HCT116 (cell line): Measurements from ENCODE around the gene TARS2. TPM values are rescaled to one million over a fixed set of nuclear protein-coding genes. Genes with fewer than 3 reads are reported as not detected.

Source experiments
- ATAC-seq: fragments of 200-7000 bp; cut with Tn5 transposase; 2 replicates; pipeline ENCODE4 v1.9.1; 2020; ENCODE audit warnings: mild to moderate bottlenecking, moderate library complexity
- BruUV-seq: library from RNA; stranded (reverse); fragments of 400-500 nt; replicated peaks from 2 replicates; lab custom pipeline; 2021; lab: Mats Ljungman, UMichigan
- CTCF ChIA-PET: fragments of 300-600 bp; sonication (Branson Sonifier 250); formaldehyde crosslinking; loops from one replicate; lab custom pipeline; 2021; ENCODE audit warnings: antibody characterized with exemption; lab: Charles Lee
- POLR2A ChIA-PET: fragments of 300-600, 350-600 bp; sonication (Branson Sonifier 250); formaldehyde crosslinking; loops from one replicate; lab custom pipeline; 2021; ENCODE audit warnings: antibody characterized with exemption; lab: Charles Lee
- RAD21 ChIA-PET, 2 experiments: fragments of 300-600 bp; sonication (Branson Sonifier 250); formaldehyde crosslinking; loops; one replicate each; lab custom pipeline; 2023; ENCODE audit warnings: low total read pairs in 2 of 2; ENCODE audit not compliant: uncharacterized antibody in 2 of 2, unreplicated experiment in 2 of 2, low non-redundant PET in 1 of 2; lab: Charles Lee
- DNase-seq: peaks from one replicate; pipeline ENCODE4 v3.0.0-alpha.2; 2010; ENCODE audit warnings: low read depth, low spot score
- H2AFZ ChIP-seq: fragments of 200-600 bp; shearing (Covaris generic), sonication (generic); 2 replicates; pipeline ENCODE4 v1.6.1; 2017; ENCODE audit warnings: low read depth, mixed run types, mixed read lengths, antibody characterized with exemption, low read length; ENCODE audit not compliant: poor library complexity, severe bottlenecking
- H3K27ac ChIP-seq: 2 replicates; pipeline ENCODE4 v1.5.1; 2012; ENCODE audit warnings: low read depth, low read length
- H3K27me3 ChIP-seq: fragments of 200-600 bp; sonication (generic); 2 replicates; pipeline ENCODE4 v1.6.1; 2016; ENCODE audit warnings: mixed run types, low read length, mixed read lengths; ENCODE audit not compliant: insufficient read depth
- H3K36me3 ChIP-seq, 2 experiments: fragments of 200-500 bp in 1 of 2; fragments of 200-600 bp in 1 of 2; sonication (Bioruptor generic) in 1 of 2; sonication (generic) in 1 of 2; 2 replicates each; pipeline versions ENCODE4 v1.5.1 to v1.6.1; 2014 to 2016; ENCODE audit warnings: low read length in 2 of 2, inconsistent platforms in 1 of 2, mixed read lengths in 1 of 2, mixed run types in 1 of 2; ENCODE audit not compliant: insufficient read depth in 2 of 2, control insufficient read depth in 1 of 2
- H3K4me1 ChIP-seq, 2 experiments: fragments of 200-600 bp in 1 of 2; sonication (generic) in 1 of 2; 2 replicates each; pipeline versions ENCODE4 v1.5.1 to v1.6.1; 2012 to 2017; ENCODE audit warnings: low read length in 2 of 2, inconsistent platforms in 1 of 2, mild to moderate bottlenecking in 1 of 2, mixed read lengths in 1 of 2, mixed run types in 1 of 2, moderate library complexity in 1 of 2; ENCODE audit not compliant: insufficient read depth in 2 of 2, control insufficient read depth in 1 of 2
- H3K4me2 ChIP-seq: fragments of 200-600 bp; sonication (generic); 2 replicates; pipeline ENCODE4 v1.6.1; 2017; ENCODE audit warnings: mixed run types, low read length, mixed read lengths
- H3K4me3 ChIP-seq, 2 experiments: fragments of 200-600 bp in 1 of 2; sonication (generic) in 1 of 2; replicated peaks in 1 of 2; 2 replicates each; pipeline ENCODE4 v1.5.1; 2011 to 2016; ENCODE audit warnings: low read length in 2 of 2, control low read depth in 1 of 2, low read depth in 1 of 2, mild to moderate bottlenecking in 1 of 2, mixed read lengths in 1 of 2, mixed run types in 1 of 2
- H3K79me2 ChIP-seq: fragments of 200-600 bp; sonication (generic); 2 replicates; pipeline ENCODE4 v1.6.1; 2017; ENCODE audit warnings: mild to moderate bottlenecking, mixed run types, low read length, moderate library complexity, mixed read lengths; ENCODE audit not compliant: insufficient read depth
- H3K9ac ChIP-seq: fragments of 200-600 bp; sonication (generic); 2 replicates; pipeline ENCODE4 v1.6.1; 2016; ENCODE audit warnings: low read length, mixed read lengths
- H3K9me2 ChIP-seq: fragments of 200-600 bp; sonication (generic), shearing (Covaris generic); 2 replicates; pipeline ENCODE4 v1.6.1; 2017; ENCODE audit warnings: mixed run types, mild to moderate bottlenecking, moderate library complexity; ENCODE audit not compliant: insufficient read depth
- H3K9me3 ChIP-seq, 2 experiments: fragments of 200-500 bp in 1 of 2; fragments of 200-600 bp in 1 of 2; sonication (Bioruptor generic) in 1 of 2; sonication (generic) in 1 of 2; 2 replicates each; pipeline ENCODE4 v1.6.1; 2014 to 2017; ENCODE audit warnings: low read length in 2 of 2, mixed read lengths in 2 of 2, inconsistent platforms in 1 of 2, low read depth in 1 of 2, mild to moderate bottlenecking in 1 of 2, mixed run types in 1 of 2, moderate library complexity in 1 of 2; ENCODE audit not compliant: control insufficient read depth in 1 of 2, insufficient read depth in 1 of 2
- H4K20me1 ChIP-seq: fragments of 200-600 bp; sonication (generic), shearing (Covaris generic); 2 replicates; pipeline ENCODE4 v1.6.1; 2017; ENCODE audit warnings: mixed run types, mild to moderate bottlenecking, moderate library complexity; ENCODE audit not compliant: insufficient read depth
- ATF3 ChIP-seq: IDR thresholded peaks from 2 replicates; pipeline ENCODE4 v1.6.1; 2012
- CBX3 ChIP-seq: IDR thresholded peaks from 2 replicates; pipeline ENCODE4 v1.6.1; 2012; ENCODE audit warnings: low read depth
- CEBPB ChIP-seq: IDR thresholded peaks from 2 replicates; pipeline ENCODE4 v1.6.1; 2012; ENCODE audit warnings: low read depth
- CTCF ChIP-seq, 3 experiments: fragments of 200-600 bp in 1 of 3; sonication (generic) in 1 of 3; IDR thresholded peaks in 2 of 3; conservative IDR thresholded peaks in 1 of 3; 2 replicates each; pipeline ENCODE4 v1.5.1; 2012 to 2017; ENCODE audit warnings: low read depth in 2 of 3, low read length in 2 of 3, antibody characterized with exemption in 1 of 3, borderline replicate concordance in 1 of 3, control low read depth in 1 of 3, mild to moderate bottlenecking in 1 of 3, mixed read lengths in 1 of 3, mixed run types in 1 of 3, moderate library complexity in 1 of 3; ENCODE audit not compliant: insufficient read depth in 1 of 3
- EGR1 ChIP-seq: IDR thresholded peaks from 2 replicates; pipeline ENCODE4 v1.6.1; 2012; ENCODE audit warnings: low read depth
- EZH2 ChIP-seq: fragments of 200-600 bp; sonication (generic); IDR thresholded peaks from 2 replicates; pipeline ENCODE4 v1.6.1; 2017; ENCODE audit warnings: antibody characterized with exemption, mixed run types
- EZH2phosphoT487 ChIP-seq: fragments of 200-600 bp; IDR thresholded peaks from 2 replicates; pipeline ENCODE4 v1.6.1; 2018; ENCODE audit warnings: antibody characterized with exemption, borderline replicate concordance
- FOSL1 ChIP-seq: IDR thresholded peaks from 2 replicates; pipeline ENCODE4 v1.6.1; 2012; ENCODE audit warnings: low read depth
- JUND ChIP-seq: IDR thresholded peaks from 2 replicates; pipeline ENCODE4 v1.6.1; 2012
- POLR2A ChIP-seq: IDR thresholded peaks from 2 replicates; pipeline ENCODE4 v1.7.0; 2011; ENCODE audit warnings: borderline replicate concordance; ENCODE audit not compliant: insufficient read depth, insufficient read length; ENCODE audit errors: extremely low read depth
- POLR2AphosphoS5 ChIP-seq: IDR thresholded peaks from 2 replicates; pipeline ENCODE4 v1.6.1; 2011; ENCODE audit warnings: mild to moderate bottlenecking, low read depth, low read length, moderate library complexity
- REST ChIP-seq: IDR thresholded peaks from 2 replicates; pipeline ENCODE4 v1.6.1; 2012; ENCODE audit warnings: low read depth
- SIN3A ChIP-seq: IDR thresholded peaks from 2 replicates; pipeline ENCODE4 v1.6.1; 2012; ENCODE audit warnings: low read depth
- SP1 ChIP-seq: IDR thresholded peaks from 2 replicates; pipeline ENCODE4 v1.6.1; 2012; ENCODE audit warnings: low read depth
- SRF ChIP-seq: IDR thresholded peaks from 2 replicates; pipeline ENCODE4 v1.6.1; 2012; ENCODE audit warnings: low read depth
- TCF7L2 ChIP-seq: IDR thresholded peaks from 2 replicates; pipeline ENCODE4 v1.7.0; 2011; ENCODE audit warnings: borderline replicate concordance, inconsistent platforms; ENCODE audit not compliant: insufficient read depth, insufficient read length; ENCODE audit errors: extremely low read depth
- ZBTB33 ChIP-seq: IDR thresholded peaks from 2 replicates; pipeline ENCODE4 v1.6.1; 2011; ENCODE audit warnings: mild to moderate bottlenecking, low read length, moderate library complexity; ENCODE audit not compliant: insufficient replicate concordance; ENCODE audit errors: extremely low read depth
- ZFX ChIP-seq: fragments of 450-650 bp; IDR thresholded peaks from 2 replicates; pipeline ENCODE4 v1.6.1; 2017
- ZNF274 ChIP-seq: fragments of 200-500 bp; sonication (Bioruptor generic); IDR thresholded peaks from 2 replicates; pipeline ENCODE4 v1.6.1; 2014; ENCODE audit warnings: mild to moderate bottlenecking, low read depth, low read length, inconsistent platforms
- intact Hi-C: fragments of 100-400 bp; cut with micrococcal nuclease; formaldehyde crosslinking; loops from 2 replicates; pipeline ENCODE4 v1.10.0; 2022
- total RNA-seq: library from RNA; stranded (reverse); gene quantifications from one replicate; pipeline ENCODE4 v1.2.1, GENCODE V29; 2021; ENCODE audit not compliant: unreplicated experiment

TARS2 gene
- total RNA-seq, 1 experiment from 2014 or later: 23.2 TPM

GRCh38 chr1:150516050-150516591 is 28.9 kb downstream of the TARS2 start (continued):
- TF ChIP-seq FOSL1: no peak
- TF ChIP-seq, all 23 proteins: peak for 0

GRCh38 chr1:150516616-150517015 is 29.4 kb downstream of the TARS2 start:
- no peak for DNase-seq
- no peaks in the 10 kb centered on the region for H3K9me2 ChIP-seq
- ChIA-PET RAD21 (no interaction called here), CTCF (interaction anchor here (0.6 to 2.3 kb wide), 5 partner anchors 16 to 479 kb away, joined by 3 to 19 read pairs (median 7); no protein-coding TSS in a partner anchor), POLR2A (interaction anchor here (1.1 to 1.8 kb wide), 2 partner anchors 13 kb away, joined by 4 read pairs; no protein-coding TSS in a partner anchor)
- H3K9me3 ChIP-seq: no peaks in the 10 kb centered on the region
- H3K4me1 ChIP-seq: peaks cover 10 to 23% of the 10 kb centered on the region in 2 experiments
- no peak overlapping the region for H3K27ac ChIP-seq
- H3K27me3 ChIP-seq: no peaks in the 10 kb centered on the region
- H3K9ac ChIP-seq: peak overlapping the region; percentile 64
- BruUV-seq: no TSS peak
- H3K79me2 ChIP-seq: no peaks in the 10 kb centered on the region
- H4K20me1 ChIP-seq: no peaks in the 10 kb centered on the region
- no peaks in the 10 kb centered on the region for H3K36me3 ChIP-seq
- peak overlapping the region; percentile 87 for H3K4me2 ChIP-seq
- ATAC-seq: no peak
- no peak for TF ChIP-seq EZH2phosphoT487
- TF ChIP-seq CEBPB: no peak
- no peak for TF ChIP-seq EGR1
- TF ChIP-seq POLR2A: no peak
- TF ChIP-seq ATF3: no peak
- no peak for TF ChIP-seq SRF
- no peak for TF ChIP-seq POLR2AphosphoS5
- TF ChIP-seq ZBTB33: no peak
- TF ChIP-seq SIN3A: no peak
- TF ChIP-seq ZNF274: no peak
- no peak for TF ChIP-seq REST
- TF ChIP-seq JUND: no peak
- TF ChIP-seq EZH2: no peak
- TF ChIP-seq ZFX: no peak
- no peak for TF ChIP-seq TCF7L2
- TF ChIP-seq CTCF (IDR thresholded peaks at IDR 0.05 in 2 of 3, conservative IDR thresholded peaks at IDR 0.05 in 1 of 3; ENCODE audit: borderline replicate concordance in 1 of 3, insufficient read depth in 1 of 3, low read depth in 2 of 3, low read length in 2 of 3): no peak; a peak in 1 of 6 replicates
- TF ChIP-seq FOSL1: no peak
- TF ChIP-seq SP1: no peak
- TF ChIP-seq CBX3: no peak
- intact Hi-C loops: no loop called here
- peak overlapping the region; percentile 63 to 67 for H3K4me3 ChIP-seq
- H2AFZ ChIP-seq: no peak overlapping the region
